Kidney tubule cell (primary cell): Measurements from ENCODE around the gene SLC15A5.
A peak's percentile ranks its signal among the peaks of the same experiment; 100 is the strongest.

Experiments used
- DNase-seq: peaks from one replicate; pipeline ENCODE4 v3.0.0-alpha.2; 2018; ENCODE audit warnings: low spot score

SLC15A5 gene, protein sequence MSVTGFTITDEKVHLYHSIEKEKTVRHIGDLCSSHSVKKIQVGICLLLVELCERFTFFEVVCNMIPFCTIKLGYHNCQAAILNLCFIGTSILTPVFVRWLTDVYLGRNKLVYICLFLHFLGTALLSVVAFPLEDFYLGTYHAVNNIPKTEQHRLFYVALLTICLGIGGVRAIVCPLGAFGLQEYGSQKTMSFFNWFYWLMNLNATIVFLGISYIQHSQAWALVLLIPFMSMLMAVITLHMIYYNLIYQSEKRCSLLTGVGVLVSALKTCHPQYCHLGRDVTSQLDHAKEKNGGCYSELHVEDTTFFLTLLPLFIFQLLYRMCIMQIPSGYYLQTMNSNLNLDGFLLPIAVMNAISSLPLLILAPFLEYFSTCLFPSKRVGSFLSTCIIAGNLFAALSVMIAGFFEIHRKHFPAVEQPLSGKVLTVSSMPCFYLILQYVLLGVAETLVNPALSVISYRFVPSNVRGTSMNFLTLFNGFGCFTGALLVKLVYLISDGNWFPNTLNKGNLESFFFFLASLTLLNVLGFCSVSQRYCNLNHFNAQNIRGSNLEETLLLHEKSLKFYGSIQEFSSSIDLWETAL

DNA sequence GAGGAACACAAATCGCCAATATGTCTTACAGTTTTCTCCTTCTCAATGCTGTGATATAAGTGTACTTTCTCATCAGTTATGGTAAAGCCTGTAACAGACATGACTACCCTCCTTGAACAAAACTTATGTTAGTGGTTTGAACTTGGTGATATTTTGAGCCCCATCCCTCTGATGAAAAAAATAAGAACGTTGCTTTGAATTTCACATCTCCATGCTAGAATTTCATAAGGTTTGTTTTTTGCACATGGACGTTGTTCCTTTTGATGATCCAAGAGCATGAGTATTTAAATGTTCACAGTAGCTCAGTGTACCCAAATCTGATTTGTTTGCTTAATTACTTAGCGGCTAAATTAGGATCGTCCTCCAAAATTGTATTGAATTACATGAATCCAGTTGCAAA lies at the start of gene SLC15A5:
Gene SLC15A5, minus strand, starts transcription at position 101 of the 400 bp plus-strand sequence. Its CDS starts 0 bp downstream, at position 101.
- DNase-seq, result no peak

DNA sequence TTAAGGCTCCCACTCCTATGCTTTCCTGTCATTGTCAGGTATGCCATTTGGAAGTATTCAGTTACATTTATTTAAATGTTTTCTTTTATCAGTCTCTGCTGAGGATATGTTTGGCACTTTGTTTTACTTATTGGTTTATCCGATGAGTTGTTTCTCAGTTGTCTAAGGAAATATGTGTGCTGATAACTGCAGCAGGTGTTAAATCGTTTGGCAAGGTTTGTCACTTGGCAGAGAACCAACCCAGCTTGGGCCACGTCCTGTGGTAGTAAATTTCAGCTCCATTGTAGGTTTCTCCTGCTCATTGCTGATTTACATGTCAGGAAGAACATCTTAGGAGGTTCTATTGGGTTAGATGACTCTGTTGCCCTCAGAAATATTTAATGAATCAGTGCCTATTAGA lies 47.9 kb upstream of the SLC15A5 start:
- peak; percentile 9 for DNase-seq

DNA sequence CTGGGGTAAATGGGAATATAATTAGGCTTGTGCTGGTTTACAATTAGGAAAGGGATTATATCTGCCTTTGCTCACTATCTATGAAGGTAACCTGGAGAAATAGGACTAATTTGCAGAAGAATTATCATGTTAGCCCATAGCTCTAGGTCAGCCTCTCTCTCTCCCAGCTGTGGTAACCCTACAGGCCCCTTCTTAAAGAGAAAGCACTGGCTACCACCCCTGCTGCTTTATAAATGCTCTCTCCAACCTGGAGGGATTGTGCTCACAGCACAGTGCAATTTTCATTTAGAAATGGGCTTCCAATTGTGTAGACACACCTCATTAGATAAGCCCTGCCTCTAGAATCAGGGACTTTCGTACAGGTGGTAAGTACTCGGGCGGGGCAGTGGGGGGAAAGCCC lies 47.3 kb upstream of the SLC15A5 start:
- no peak for DNase-seq

DNA sequence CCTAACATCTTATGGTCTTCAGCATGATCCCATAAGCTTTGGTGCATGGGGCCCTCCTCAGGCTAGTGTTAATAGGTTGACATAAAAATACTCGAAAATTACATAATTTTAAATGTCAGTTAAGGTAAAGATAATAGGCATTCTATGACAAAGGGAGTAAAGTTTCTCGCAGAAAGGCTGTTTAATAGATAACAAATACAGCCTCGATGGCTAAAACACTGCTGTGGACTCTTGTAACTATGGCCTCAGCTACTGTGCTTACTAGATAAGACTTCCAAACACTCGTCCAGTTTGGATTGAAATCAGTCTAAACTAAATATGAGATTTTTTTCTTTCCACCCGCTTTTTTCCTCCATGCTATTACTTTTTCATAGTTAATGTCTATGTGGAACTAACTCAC lies 46.8 kb upstream of the SLC15A5 start:
- no peak for DNase-seq

DNA sequence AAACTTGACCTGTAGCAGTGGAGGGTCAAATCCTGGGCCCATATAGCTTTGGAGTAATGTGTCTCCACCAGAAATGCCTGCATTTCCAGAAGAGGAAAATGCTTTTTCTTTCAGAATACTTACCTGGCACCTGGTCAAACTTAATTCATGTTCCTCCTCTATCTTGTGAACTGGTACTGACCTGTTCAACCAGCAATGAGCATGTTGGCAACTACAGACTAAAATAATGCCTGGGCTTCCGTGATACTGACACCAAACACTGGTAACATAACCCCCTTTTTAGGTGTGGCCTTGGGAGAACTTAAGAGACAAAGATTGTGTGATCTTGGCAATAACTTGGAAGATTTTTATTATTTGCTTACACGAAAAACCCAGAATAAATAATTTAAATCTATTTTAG lies 46.2 kb upstream of the SLC15A5 start:
- DNase-seq, result no peak

DNA sequence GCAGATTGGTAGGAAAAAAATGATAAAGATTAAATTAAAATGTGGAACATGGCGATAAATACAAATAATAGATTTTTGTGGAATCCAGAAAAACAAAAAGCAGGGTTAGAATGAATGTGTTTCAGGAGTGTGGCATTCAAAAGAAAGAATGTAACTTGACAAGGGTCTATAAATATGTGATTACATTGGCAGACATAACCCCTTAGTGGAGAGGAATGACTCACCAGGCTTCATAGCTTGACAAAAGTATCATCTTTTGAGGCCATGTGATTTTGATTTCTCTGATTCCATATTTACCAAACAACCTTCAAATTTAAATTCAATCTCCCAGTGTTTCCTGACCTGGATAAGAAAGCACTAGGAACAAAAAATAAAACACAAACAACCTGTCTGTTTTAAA lies 45.5 kb upstream of the SLC15A5 start:
- DNase-seq, result no peak

DNA sequence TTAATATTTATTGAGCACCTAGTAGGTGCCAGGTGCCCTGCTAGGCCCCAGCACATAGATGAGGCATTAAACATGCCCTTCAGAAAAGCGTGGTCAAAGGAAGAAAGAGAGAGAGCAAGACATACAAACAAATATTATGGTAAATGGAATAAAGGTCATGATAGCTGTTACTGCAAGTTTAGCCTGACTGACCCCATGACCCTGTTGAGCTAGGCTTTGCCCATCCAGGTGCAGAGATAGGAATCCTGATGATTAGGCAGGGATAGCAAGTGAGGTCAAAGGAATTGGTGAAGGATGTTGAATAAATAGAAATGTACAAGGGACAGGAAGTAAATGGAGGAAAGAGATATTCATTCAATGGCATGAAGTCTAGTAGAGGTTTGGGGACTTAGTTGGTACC lies 33.4 kb upstream of the SLC15A5 start:
- DNase-seq, result no peak

DNA sequence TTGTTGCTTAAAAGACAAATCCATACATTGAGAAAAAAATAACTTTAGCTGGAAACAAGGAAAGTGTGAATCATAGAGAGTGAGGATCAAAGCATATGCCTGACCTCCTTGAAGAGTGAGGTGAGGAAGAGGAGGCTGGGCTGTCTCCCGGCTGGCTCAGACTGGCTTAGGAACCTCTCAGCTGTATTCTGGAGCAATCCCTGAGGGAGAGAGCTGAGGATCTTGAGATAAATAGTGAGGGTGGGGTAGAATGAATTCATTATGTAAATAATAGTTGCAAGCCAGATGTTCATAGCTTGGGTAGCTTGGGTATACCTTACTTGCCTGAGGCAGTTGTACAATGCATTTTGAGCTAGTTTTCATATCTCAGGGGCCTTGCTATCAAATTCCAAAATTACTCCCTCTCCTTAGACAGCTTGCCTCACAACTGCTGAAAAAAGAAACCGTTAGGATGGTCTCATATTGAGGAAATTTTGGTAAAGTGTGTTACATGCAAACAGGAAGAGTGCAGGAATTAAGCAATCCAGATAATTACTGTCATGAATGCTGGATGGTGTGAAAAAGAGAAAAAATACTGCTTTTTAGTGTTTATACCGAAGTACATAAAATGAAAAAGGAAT lies 30.5 kb upstream of the SLC15A5 start:
- no peak for DNase-seq

DNA sequence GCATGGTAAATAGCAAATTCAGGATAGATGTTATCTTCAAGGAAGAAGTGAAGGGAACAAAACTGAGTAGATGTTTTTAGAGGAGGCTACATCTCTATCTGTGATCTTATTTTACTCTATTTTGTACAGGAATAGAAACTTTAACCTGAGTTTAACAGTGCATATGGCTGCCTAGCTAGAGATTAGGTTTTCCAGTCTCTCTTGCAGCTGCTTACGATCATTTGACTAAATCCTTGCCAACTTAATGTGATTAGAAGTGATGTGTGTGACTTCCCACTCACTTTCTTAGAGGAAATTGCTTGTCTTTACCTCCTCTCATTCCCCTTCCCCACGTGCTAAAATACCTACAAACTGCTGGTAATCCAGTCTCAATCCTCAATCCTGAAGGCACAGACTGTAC lies 26.5 kb upstream of the SLC15A5 start:
- no peak for DNase-seq

DNA sequence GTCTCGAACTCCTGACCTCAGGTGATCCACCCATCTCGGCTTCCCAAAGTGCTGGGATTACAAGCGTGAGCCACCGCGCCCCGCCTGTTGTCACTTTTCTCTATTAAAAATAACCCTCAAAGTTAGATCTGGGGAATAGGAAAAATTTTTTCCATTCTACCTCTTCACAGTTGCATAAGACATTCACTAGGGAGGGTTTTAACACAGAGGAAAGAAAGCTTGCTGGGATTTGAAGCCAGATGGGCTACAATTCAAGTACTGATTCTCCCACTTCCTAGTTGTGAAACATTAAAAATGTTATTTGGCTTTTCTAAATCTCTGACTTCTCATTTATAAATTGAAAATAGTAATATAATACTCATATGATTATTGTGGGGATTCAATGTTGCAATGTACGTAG lies 23.3 kb upstream of the SLC15A5 start:
- DNase-seq, result no peak

DNA sequence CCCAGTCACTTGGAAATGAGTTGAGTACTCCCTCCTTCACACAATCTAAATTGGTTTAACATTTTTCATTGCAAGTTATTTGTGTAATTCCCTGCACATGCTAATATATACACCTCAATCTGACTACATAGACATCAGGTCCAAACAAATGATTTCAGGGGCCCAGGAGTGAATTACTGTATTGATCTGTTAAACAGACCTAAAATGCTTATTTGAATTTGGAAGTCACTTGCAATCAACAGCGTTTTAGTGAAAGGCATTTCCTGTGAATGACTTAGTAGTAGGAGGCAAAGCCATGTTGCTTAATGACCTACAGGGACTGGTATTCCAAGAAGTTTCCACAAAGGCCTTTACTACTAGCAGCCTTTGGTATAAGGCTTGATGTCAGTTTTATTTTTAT lies 22.6 kb upstream of the SLC15A5 start:
- DNase-seq, result peak; percentile 18

DNA sequence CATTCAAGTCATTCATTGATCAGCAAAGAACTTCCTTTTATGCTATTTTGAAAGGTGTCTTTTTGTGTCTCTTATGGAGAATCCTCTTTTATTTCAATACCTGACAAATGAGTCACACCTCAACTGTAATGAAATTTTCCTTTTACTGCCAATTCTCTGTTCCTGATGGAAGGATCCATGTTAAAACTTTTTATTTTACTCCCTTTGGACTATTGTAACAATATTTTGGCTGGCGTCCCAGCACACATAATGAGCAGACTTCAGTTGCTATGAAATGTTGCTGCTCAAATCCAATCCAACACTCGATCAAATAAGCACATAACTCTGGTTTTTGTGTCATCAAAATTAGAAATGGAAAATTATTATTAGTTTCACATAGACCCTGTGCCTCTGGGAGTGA lies 21.9 kb upstream of the SLC15A5 start:
- no peak for DNase-seq

DNA sequence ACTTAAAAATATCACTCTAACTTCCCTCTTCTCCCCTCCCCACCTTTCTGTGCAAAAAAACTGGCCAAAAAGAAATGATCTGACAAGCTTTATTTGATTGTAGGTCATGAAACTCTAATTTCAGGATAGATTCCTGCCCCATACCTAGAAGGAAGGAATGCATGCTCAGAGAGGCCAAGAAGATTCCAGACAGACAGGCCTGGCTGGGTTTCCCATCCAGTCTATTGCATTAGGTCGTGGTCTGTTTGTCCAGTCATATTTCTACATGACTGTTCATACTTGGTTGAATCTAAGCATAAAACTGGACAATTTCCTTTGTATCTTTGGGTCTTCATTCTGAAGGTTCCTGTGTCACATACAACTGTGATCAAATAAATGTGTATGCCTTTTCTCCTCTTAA lies 20.0 kb upstream of the SLC15A5 start:
- peak; percentile 56 for DNase-seq

DNA sequence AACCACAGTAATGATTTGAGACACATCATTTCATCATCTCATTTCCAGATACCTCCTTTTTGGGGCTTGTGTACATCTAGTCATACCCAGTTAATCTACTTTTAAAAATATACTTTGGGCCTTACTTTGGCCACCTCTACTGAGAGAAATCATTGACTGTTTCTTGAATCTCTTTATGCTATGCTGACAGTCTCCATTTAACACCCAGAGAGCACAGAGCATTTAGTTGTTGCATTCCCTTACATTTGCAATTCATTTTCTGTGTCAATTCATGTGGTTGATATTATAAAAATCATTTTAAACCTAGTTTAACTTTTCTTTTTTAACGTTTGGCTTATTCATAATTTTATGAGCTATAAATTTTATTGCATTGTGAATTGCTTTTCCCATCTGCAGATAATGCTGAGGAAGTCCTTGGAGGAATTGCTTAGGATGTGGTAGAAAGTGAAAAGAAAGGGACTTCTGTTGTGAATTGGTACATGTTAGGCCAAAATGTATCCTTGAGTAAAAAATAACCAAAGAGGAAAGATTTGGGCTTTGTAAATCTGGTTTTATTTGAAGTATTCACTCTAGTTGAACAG lies 17.0 kb upstream of the SLC15A5 start:
- DNase-seq, result no peak

DNA sequence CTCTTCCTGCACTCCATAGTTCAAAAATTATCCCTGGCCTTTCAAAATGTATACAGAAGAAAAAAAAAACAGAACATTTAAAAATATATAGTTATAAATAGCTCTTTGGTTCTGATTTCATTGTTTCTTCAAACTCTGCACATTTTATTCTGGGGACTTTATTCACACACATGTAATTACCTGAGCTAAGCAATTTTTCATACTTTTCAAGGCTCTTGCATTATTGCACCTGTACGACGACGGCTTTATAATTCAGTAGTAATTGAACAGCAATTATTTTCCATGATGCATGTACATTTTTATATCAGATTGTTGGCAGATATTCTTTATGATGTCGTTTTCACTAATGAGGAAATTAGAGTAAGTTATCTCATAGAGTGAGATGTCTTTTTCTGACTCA lies 13.5 kb upstream of the SLC15A5 start:
- DNase-seq, result no peak

DNA sequence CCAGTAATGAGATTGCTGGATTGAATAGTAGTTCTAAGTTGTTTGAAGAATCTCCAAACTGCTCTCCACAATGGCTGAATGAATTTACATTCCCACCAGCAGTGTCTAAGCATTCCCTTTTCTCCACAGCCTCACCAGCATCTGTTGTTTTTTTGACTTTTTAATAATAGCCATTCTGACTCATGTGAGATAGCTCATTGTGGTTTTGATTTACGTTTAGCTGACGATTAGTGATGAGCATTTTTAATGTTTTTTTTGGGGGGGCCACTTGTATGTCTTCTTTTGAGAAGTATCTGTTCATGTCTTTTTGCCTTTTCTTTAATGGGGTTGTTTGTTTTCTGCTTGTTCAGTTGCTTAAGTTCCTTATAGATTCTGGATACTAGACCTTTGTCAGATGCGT lies 8.1 kb upstream of the SLC15A5 start:
- no peak for DNase-seq

DNA sequence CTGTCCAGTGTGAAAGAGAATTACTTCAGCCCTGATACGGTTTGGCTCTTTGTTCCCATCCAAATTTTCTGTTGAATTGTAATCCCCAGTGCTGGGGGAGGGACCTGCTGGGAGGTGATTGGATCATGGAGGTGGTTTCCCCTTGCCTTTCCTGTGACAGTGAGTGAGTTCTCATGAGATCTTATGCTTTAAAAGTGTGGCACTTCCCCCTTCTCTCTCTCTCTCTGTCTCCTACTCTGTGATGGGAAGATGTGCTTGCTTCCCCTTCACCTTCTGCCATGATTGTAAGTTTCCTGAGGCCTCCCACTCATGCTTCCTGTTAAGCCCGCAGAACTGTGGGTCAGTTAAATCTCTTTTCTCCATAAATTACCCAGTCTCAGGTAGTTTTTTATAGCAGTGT lies 5.5 kb upstream of the SLC15A5 start:
- no peak for DNase-seq

DNA sequence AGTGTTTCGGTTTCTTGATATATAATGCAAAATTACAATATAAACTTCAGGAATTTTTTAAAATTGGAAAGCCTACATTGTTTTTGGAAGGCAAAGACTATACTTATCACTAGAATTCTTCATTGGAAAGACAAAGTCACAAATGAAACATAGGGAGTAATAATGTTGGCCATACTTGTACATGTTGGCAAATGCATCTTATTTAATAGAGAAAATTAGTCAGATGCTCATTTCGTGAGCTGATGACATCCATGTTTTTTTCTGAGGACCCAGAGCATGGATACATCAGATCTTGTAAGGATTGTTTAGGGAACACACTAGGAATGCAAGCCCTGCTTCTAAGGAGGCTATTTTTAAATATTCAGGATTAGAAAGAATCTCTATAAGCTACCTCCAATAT lies 4.6 kb upstream of the SLC15A5 start:
- no peak for DNase-seq

DNA sequence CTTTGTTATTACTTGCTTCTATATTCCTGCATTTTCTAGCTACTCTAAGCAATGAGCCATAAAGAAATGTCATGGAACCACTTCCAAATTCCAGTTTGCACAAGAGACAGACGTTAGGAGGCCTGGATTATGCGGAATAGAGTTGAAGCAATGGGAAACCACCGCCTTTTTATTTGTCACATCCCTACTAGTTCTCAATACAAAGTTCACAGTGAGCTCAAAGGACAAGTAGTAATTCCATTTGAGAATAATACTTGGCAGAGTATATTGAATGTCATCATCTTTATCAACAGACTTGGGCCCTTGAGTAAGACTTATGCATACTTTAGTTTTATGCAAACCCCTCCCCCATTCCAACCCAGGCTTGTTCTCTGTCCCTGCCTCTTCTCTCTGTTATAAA lies 3.7 kb upstream of the SLC15A5 start:
- peak; percentile 2 for DNase-seq

DNA sequence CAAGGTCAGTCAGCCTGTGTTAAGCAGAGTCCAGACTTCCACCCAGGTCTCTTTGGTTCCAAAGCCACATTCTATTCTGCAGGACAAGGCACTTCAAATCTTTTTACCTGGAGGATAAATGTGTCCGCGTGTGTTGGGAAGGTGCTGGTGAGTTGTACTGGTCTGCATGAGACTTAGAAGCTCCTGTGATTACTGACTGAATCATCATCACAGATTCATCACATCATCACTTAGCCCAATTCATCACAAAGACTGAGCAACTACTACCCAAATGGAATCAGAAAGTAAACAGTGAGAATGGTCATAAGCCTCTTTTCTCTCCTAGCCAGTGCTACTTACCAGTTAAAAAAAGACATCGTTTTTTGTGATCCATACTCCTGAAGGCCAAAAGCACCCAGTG lies 5.3 kb downstream of the SLC15A5 start:
- DNase-seq, result peak; percentile 30

DNA sequence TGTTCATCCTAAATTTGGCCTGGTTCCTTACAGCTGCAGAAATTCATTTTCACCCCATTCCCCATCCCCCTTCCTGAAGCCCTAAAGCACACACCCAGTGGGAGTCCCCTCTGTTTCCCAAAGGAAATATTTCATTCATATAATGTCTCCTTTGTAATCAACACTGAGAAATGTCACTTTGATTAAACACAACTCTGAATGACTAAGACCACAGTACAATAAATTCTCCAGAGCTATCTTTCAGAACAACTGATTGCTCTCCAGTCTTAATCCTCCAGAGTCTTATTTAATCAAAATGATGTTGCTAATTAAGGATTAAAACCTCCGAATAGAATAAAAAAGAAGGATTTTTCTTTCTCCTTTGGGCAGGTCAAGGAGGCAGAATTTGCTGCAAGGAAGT lies 6.4 kb downstream of the SLC15A5 start:
- DNase-seq, result no peak

DNA sequence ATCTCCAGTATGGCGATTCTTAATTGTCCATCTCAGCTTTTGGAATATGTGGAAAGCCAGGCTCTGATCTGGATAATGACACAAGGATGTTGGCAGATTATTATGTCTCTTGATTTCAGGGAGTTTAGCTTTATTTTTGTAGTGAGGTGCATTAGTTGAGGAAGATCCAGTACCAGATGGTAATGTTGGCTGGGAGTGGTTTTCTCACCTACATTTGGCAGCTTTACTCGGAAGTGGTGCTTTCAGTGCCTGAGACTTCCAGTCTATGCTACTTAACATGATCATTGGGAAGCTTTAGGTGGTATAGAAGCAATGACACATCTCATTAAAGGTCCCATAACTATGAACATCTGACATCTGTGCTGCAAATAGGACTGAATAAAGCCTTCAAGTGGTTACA lies 7.5 kb downstream of the SLC15A5 start:
- no peak for DNase-seq

DNA sequence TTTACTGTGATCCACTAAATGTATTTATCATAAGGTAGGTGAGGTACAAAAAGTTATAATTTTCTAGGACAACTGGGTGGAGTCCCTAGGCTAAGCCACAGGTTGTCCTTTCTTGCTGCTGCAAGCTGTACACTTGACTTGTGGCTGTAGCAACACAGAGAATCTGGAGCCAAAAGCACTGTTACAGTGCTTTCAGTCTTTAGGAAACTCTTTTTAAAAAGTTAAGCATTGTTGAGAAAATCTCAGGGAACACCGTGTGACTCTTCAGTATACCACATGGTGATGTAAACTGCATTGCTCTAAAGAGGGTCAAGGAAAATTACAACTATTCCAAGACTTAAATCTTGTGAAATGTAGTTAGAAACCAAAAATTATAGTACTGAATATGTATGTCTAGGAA lies 11.4 kb downstream of the SLC15A5 start:
- no peak for DNase-seq
